GM23338 (cell line): Measurements from ENCODE around the gene RELCH. TPM values are rescaled to one million over a fixed set of nuclear protein-coding genes. Genes with fewer than 3 reads are reported as not detected.

Experiments
- ATAC-seq: fragments of 200-7000 bp; cut with Tn5 transposase; 3 replicates; pipeline ENCODE4 v1.9.1; 2020
- DNase-seq: peaks from one replicate; pipeline ENCODE4 v3.0.0-alpha.2; 2015; ENCODE audit warnings: low spot score
- H2AFZ ChIP-seq: fragments of 200-600 bp; sonication (generic); 2 replicates; pipeline ENCODE4 v1.8.0; 2016; ENCODE audit warnings: antibody characterized with exemption, mild to moderate bottlenecking, moderate library complexity
- H3F3A ChIP-seq: fragments of 200-600 bp; sonication (generic); replicated peaks from 2 replicates; pipeline ENCODE4 v1.8.0; 2017; ENCODE audit warnings: antibody characterized with exemption, mixed run types, low read depth
- H3K27ac ChIP-seq: fragments of 200-600 bp; sonication (generic); 2 replicates; pipeline ENCODE4 v1.6.1; 2016; ENCODE audit warnings: low read depth
- H3K27me3 ChIP-seq: fragments of 200-600 bp; sonication (generic); 2 replicates; pipeline ENCODE4 v1.8.0; 2016; ENCODE audit warnings: mild to moderate bottlenecking, mixed run types, moderate library complexity; ENCODE audit not compliant: insufficient read depth
- H3K36me3 ChIP-seq: fragments of 200-600 bp; sonication (generic); 2 replicates; pipeline ENCODE4 v1.8.0; 2016; ENCODE audit warnings: mild to moderate bottlenecking; ENCODE audit not compliant: insufficient read depth
- H3K4me1 ChIP-seq: fragments of 200-600 bp; sonication (generic); 2 replicates; pipeline ENCODE4 v1.8.0; 2016; ENCODE audit warnings: mild to moderate bottlenecking, moderate library complexity; ENCODE audit not compliant: insufficient read depth
- H3K4me2 ChIP-seq: fragments of 200-600 bp; sonication (generic); 2 replicates; pipeline ENCODE4 v1.7.1; 2017; ENCODE audit warnings: mixed run types
- H3K4me3 ChIP-seq: fragments of 200-600 bp; sonication (generic); 2 replicates; pipeline ENCODE4 v1.6.1; 2016; ENCODE audit warnings: mixed run types
- H3K79me2 ChIP-seq: fragments of 200-600 bp; sonication (generic); replicated peaks from 2 replicates; pipeline ENCODE4 v1.8.0; 2017; ENCODE audit warnings: mild to moderate bottlenecking; ENCODE audit not compliant: insufficient read depth
- H3K9me2 ChIP-seq: fragments of 200-600 bp; sonication (generic); 2 replicates; pipeline ENCODE4 v1.8.0; 2017; ENCODE audit not compliant: insufficient read depth
- H4K20me1 ChIP-seq: fragments of 200-600 bp; sonication (generic); replicated peaks from 2 replicates; pipeline ENCODE4 v1.8.0; 2017; ENCODE audit warnings: mild to moderate bottlenecking; ENCODE audit not compliant: insufficient read depth
- H3K27ac Mint-ChIP-seq: 2 replicates; pipeline ENCODE4 v1.8.0; 2020; ENCODE audit warnings: inconsistent platforms, mild to moderate bottlenecking, moderate library complexity, mixed read lengths
- H3K27me3 Mint-ChIP-seq: 3 replicates; pipeline ENCODE4 v1.8.0; 2022; ENCODE audit warnings: low read depth, mild to moderate bottlenecking, moderate library complexity, mixed read lengths, inconsistent platforms; ENCODE audit not compliant: insufficient read depth, poor library complexity
- H3K36me3 Mint-ChIP-seq: 3 replicates; pipeline ENCODE4 v1.8.0; 2021; ENCODE audit warnings: low read depth, mild to moderate bottlenecking, inconsistent platforms, moderate library complexity, mixed read lengths
- H3K4me1 Mint-ChIP-seq: 3 replicates; pipeline ENCODE4 v1.8.0; 2020; ENCODE audit warnings: mild to moderate bottlenecking, inconsistent platforms, mixed read lengths
- H3K4me3 Mint-ChIP-seq: 3 replicates; pipeline ENCODE4 v1.8.0; 2021; ENCODE audit warnings: moderate library complexity, mild to moderate bottlenecking, inconsistent platforms, mixed read lengths
- H3K9me3 Mint-ChIP-seq: 3 replicates; pipeline ENCODE4 v1.8.0; 2020; ENCODE audit warnings: moderate library complexity, mild to moderate bottlenecking, inconsistent platforms, mixed read lengths
- CTCF ChIP-seq, 2 experiments: fragments of 200-600 bp in 1 of 2; sonication (generic) in 1 of 2; conservative IDR thresholded peaks; 2 replicates each; pipeline versions ENCODE4 v1.5.1 to v1.6.1; 2016 to 2017; ENCODE audit warnings: antibody characterized with exemption in 2 of 2, low read depth in 2 of 2, mild to moderate bottlenecking in 2 of 2, moderate library complexity in 1 of 2
- ETS1 ChIP-seq: IDR thresholded peaks from 2 replicates; pipeline ENCODE4 v1.6.1; 2016; ENCODE audit warnings: antibody characterized with exemption
- EZH2 ChIP-seq: fragments of 200-600 bp; sonication (generic); IDR thresholded peaks from one replicate; pipeline ENCODE4 v1.8.0; 2017; ENCODE audit warnings: antibody characterized with exemption, mild to moderate bottlenecking, low read depth; ENCODE audit not compliant: unreplicated experiment
- JUNB ChIP-seq: IDR thresholded peaks from one replicate; pipeline ENCODE4 v1.6.1; 2016; ENCODE audit warnings: antibody characterized with exemption; ENCODE audit not compliant: unreplicated experiment
- NANOG ChIP-seq: IDR thresholded peaks from 2 replicates; pipeline ENCODE4 v1.6.1; 2016; ENCODE audit warnings: antibody characterized with exemption, borderline replicate concordance
- POLR2AphosphoS5 ChIP-seq: IDR thresholded peaks from 2 replicates; pipeline ENCODE4 v1.6.1; 2016; ENCODE audit warnings: antibody characterized with exemption, low read depth
- ZNF331 ChIP-seq: fragments of 250-450 bp; sonication (Bioruptor Pico); IDR thresholded peaks from 2 replicates; pipeline ENCODE4 v1.5.0; 2020; ENCODE audit warnings: low read depth, mild to moderate bottlenecking, moderate library complexity
- ZNF462 ChIP-seq: fragments of 250-450 bp; sonication (Bioruptor Pico); IDR thresholded peaks from 2 replicates; pipeline ENCODE4 v1.5.0; 2020; ENCODE audit warnings: mild to moderate bottlenecking, moderate library complexity
- polyA plus RNA-seq: library from polyadenylated mRNA; unstranded; fragments of >200 nt; fragmentation: Nextera tagmentation; extraction: Ambion mirVana; gene quantifications from 2 replicates; pipeline ENCODE4 v1.2.1, GENCODE V29; 2016
- total RNA-seq: library from RNA; depleted of rRNA; stranded (reverse); fragments of >200 nt; shearing (Covaris generic); gene quantifications from 2 replicates; pipeline ENCODE4 v1.2.3, GENCODE V29; 2014

The RELCH gene
- total and polyA plus RNA-seq, 2 experiments from 2014 or later: 8.8 to 56.4 TPM

GRCh38 chr18:62138461-62139235, 48.4 kb upstream of the RELCH start:
- no peaks in the 10 kb centered on the region for H3K9me3 Mint-ChIP-seq
- Histone ChIP-seq H3K4me3 (no peak overlapping the region), H3K4me2 (no peak overlapping the region), H3K27ac (no peak overlapping the region), H3K36me3 (peaks cover 3% of the 10 kb centered on the region; the same call in 1 of the 2 replicates), H3F3A (no peaks in the 10 kb centered on the region), H3K9me2 (no peaks in the 10 kb centered on the region), H3K27me3 (no peaks in the 10 kb centered on the region), H4K20me1 (no peaks in the 10 kb centered on the region), H3K79me2 (no peaks in the 10 kb centered on the region), H2AFZ (no peak overlapping the region), H3K4me1 (no peaks in the 10 kb centered on the region)
- no peaks in the 10 kb centered on the region for H3K36me3 Mint-ChIP-seq
- H3K27ac Mint-ChIP-seq: no peak overlapping the region
- no peak for ATAC-seq
- H3K27me3 Mint-ChIP-seq: no peaks in the 10 kb centered on the region
- no peaks in the 10 kb centered on the region; the same call in 2 of the 3 replicates for H3K4me1 Mint-ChIP-seq
- DNase-seq: no peak
- H3K4me3 Mint-ChIP-seq: no peak overlapping the region
- no peak for TF ChIP-seq CTCF (conservative IDR thresholded peaks at IDR 0.05; ENCODE audit: low read depth in 2 of 2)
- no peak for TF ChIP-seq POLR2AphosphoS5
- no peak for TF ChIP-seq EZH2
- no peak for TF ChIP-seq ZNF331
- no peak for TF ChIP-seq JUNB

DNA sequence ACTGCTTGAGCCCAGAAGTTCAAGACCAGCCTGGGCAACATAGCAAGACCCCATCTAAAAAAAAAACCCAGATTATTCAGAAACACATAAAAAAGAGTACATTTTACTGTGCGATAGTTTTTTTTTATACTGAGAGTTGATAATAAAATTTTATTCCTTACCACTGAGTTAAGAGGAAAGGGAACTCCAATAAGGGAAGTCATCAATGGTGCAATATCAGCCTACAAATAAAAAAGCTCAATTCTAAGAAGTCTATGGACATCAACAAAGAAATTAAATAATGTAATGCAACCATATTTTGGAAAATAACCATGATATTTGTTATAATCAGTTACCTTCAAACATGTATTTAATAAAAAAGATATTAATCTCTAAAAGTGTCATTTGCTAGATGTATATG, 46.8 kb upstream of the RELCH start:
- H3K4me3 ChIP-seq: no peak overlapping the region
- no peaks in the 10 kb centered on the region for H4K20me1 ChIP-seq
- H2AFZ ChIP-seq: no peak overlapping the region
- no peaks in the 10 kb centered on the region for H3K27me3 ChIP-seq
- no peaks in the 10 kb centered on the region; the same call in 2 of the 3 replicates for H3K4me1 Mint-ChIP-seq
- no peaks in the 10 kb centered on the region for H3K4me1 ChIP-seq
- no peak overlapping the region for H3K27ac ChIP-seq
- H3K4me2 ChIP-seq: no peak overlapping the region
- DNase-seq (no peak), ATAC-seq (no peak)
- no peak overlapping the region for H3K27ac Mint-ChIP-seq
- no peaks in the 10 kb centered on the region for H3K79me2 ChIP-seq
- H3K36me3 ChIP-seq: peaks cover under 1% of the 10 kb centered on the region; the same call in 1 of the 2 replicates
- H3K9me2 ChIP-seq: no peaks in the 10 kb centered on the region
- no peaks in the 10 kb centered on the region for H3K36me3 Mint-ChIP-seq
- no peaks in the 10 kb centered on the region for H3K9me3 Mint-ChIP-seq
- no peaks in the 10 kb centered on the region for H3K27me3 Mint-ChIP-seq
- no peaks in the 10 kb centered on the region for H3F3A ChIP-seq
- no peak overlapping the region for H3K4me3 Mint-ChIP-seq
- no peak for TF ChIP-seq NANOG
- no peak for TF ChIP-seq ETS1

DNA sequence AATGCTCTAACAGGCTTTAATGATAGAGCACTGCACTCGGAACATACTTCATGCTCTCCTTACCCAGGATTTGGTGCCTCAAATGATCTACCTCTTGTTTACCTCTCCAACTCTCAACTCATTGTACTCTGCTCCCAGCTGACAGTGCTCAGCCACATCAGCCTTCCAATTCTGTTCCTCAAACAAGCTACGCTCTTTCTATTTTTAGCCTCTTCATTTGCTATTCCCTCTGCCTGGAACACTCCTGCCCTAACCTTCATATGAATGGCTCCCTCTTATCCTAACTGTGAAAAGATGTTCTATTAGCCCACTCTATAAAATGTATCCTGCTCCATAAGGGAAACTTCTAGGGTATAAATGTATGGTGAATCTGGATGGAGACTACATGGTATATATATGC, 42.7 kb upstream of the RELCH start:
- no peaks in the 10 kb centered on the region for H3K9me3 Mint-ChIP-seq
- no peaks in the 10 kb centered on the region for H3K36me3 Mint-ChIP-seq
- H3K4me3 Mint-ChIP-seq: no peak overlapping the region
- Histone ChIP-seq H3K36me3 (no peaks in the 10 kb centered on the region), H3K27me3 (no peaks in the 10 kb centered on the region), H3K4me2 (no peak overlapping the region), H4K20me1 (no peaks in the 10 kb centered on the region), H3K79me2 (no peaks in the 10 kb centered on the region), H3K4me3 (no peak overlapping the region), H2AFZ (no peak overlapping the region), H3F3A (no peaks in the 10 kb centered on the region), H3K4me1 (no peaks in the 10 kb centered on the region), H3K27ac (no peak overlapping the region), H3K9me2 (no peaks in the 10 kb centered on the region)
- no peak for ATAC-seq
- DNase-seq: no peak
- no peaks in the 10 kb centered on the region for H3K27me3 Mint-ChIP-seq
- no peak overlapping the region for H3K27ac Mint-ChIP-seq
- H3K4me1 Mint-ChIP-seq: no peaks in the 10 kb centered on the region; the same call in 2 of the 3 replicates
- TF ChIP-seq ZNF462: no peak
